ENCODE results near the gene CRABP2.
A peak's percentile ranks its signal among the peaks of the same experiment; 100 is the strongest.

The CRABP2 gene

GRCh38 chr1:156706657-156707416, 1.5 kb upstream of the CRABP2 start:
- in situ Hi-C loops (cut with HindIII; ENCODE audit: low sequenced_read_pairs): no loop called here
- peak; percentile 40 for DNase-seq (ENCODE audit: low read depth, low spot score)
- peak overlapping the region; percentile 41 for H3K4me3 ChIP-seq (ENCODE audit: low read depth, low read length)
- TF ChIP-seq CTCF (IDR thresholded peaks at IDR 0.05; ENCODE audit: low read depth, low read length): no peak

- H3K4me3 ChIP-seq (ENCODE audit: low read depth, low read length): peak overlapping the region; percentile 41
- DNase-seq (ENCODE audit: low read depth, low spot score): peak; percentile 39
- TF ChIP-seq CTCF (IDR thresholded peaks at IDR 0.05; ENCODE audit: low read depth, low read length): peak; percentile 82
- in situ Hi-C loops (cut with HindIII; ENCODE audit: low sequenced_read_pairs): no loop called here
Observed at GRCh38 chr1:156705918-156706656, 704 bp upstream of the CRABP2 start.

GRCh38 chr1:156704930-156705320, 458 bp downstream of the CRABP2 start:
- H3K4me3 ChIP-seq (ENCODE audit: low read depth, low read length): peak overlapping the region; percentile 41
- peak; percentile 71 for DNase-seq (ENCODE audit: low read depth, low spot score)
- in situ Hi-C loops (cut with HindIII; ENCODE audit: low sequenced_read_pairs): no loop called here
- no peak for TF ChIP-seq CTCF (IDR thresholded peaks at IDR 0.05; ENCODE audit: low read depth, low read length)

- no peak for DNase-seq (ENCODE audit: low read depth, low spot score)
- H3K4me3 ChIP-seq (ENCODE audit: low read depth, low read length): peak overlapping the region; percentile 41
- in situ Hi-C loops (cut with HindIII; ENCODE audit: low sequenced_read_pairs): no loop called here
- no peak for TF ChIP-seq CTCF (IDR thresholded peaks at IDR 0.05; ENCODE audit: low read depth, low read length)
Observed at GRCh38 chr1:156704166-156704711, 1.1 kb downstream of the CRABP2 start.

- DNase-seq (ENCODE audit: low read depth, low spot score): peak; percentile 51
- in situ Hi-C loops (cut with HindIII; ENCODE audit: low sequenced_read_pairs): no loop called here
- no peak for TF ChIP-seq CTCF (IDR thresholded peaks at IDR 0.05; ENCODE audit: low read depth, low read length)
- no peak overlapping the region for H3K4me3 ChIP-seq (ENCODE audit: low read depth, low read length)
Observed at GRCh38 chr1:156703741-156704140, 1.6 kb downstream of the CRABP2 start.

GRCh38 chr1:156703336-156703735, 2.0 kb downstream of the CRABP2 start:
- DNase-seq (ENCODE audit: low read depth, low spot score): no peak
- H3K4me3 ChIP-seq (ENCODE audit: low read depth, low read length): no peak overlapping the region
- TF ChIP-seq CTCF (IDR thresholded peaks at IDR 0.05; ENCODE audit: low read depth, low read length): no peak
- in situ Hi-C loops (cut with HindIII; ENCODE audit: low sequenced_read_pairs): no loop called here
